HEK293T (cell line): ENCODE measurements around the gene LIMD2.

Source experiments
- CTCF ChIA-PET: fragments of 350-600 bp; formaldehyde crosslinking; extraction: SDS; loops from one replicate; lab custom pipeline; 2021; ENCODE audit warnings: antibody characterized with exemption, inconsistent platforms; lab: Yijun Ruan, JAX
- POLR2A ChIA-PET: fragments of 350-600 bp; formaldehyde crosslinking; extraction: SDS; loops from one replicate; lab custom pipeline; 2020; ENCODE audit warnings: antibody characterized with exemption, inconsistent platforms; lab: Yijun Ruan, JAX
- DNase-seq: peaks from one replicate; pipeline ENCODE4 v3.0.0; 2012; ENCODE audit warnings: mixed read lengths; ENCODE audit errors: extremely low spot score
- ARNT ChIP-seq: fragments of 450-650 bp; IDR thresholded peaks from 2 replicates; pipeline ENCODE4 v1.6.1; 2017; ENCODE audit warnings: mild to moderate bottlenecking
- BHLHE40 ChIP-seq: fragments of 450-650 bp; IDR thresholded peaks from 2 replicates; pipeline ENCODE4 v1.6.1; 2016; ENCODE audit warnings: mild to moderate bottlenecking, moderate library complexity, borderline replicate concordance
- CTBP1 ChIP-seq: fragments of 450-650 bp; IDR thresholded peaks from 2 replicates; pipeline ENCODE4 v1.6.1; 2016; ENCODE audit warnings: borderline replicate concordance
- ELF4 ChIP-seq: fragments of 450-650 bp; IDR thresholded peaks from 2 replicates; pipeline ENCODE4 v1.6.1; 2017; ENCODE audit warnings: antibody characterized with exemption
- FOXA1 ChIP-seq: fragments of 450-650 bp; IDR thresholded peaks from 2 replicates; pipeline ENCODE4 v1.6.1; 2016; ENCODE audit warnings: mild to moderate bottlenecking
- FOXK2 ChIP-seq: fragments of 450-650 bp; IDR thresholded peaks from 2 replicates; pipeline ENCODE4 v1.6.1; 2016; ENCODE audit warnings: mild to moderate bottlenecking
- FOXM1 ChIP-seq: fragments of 450-650 bp; IDR thresholded peaks from 2 replicates; pipeline ENCODE4 v1.6.1; 2017; ENCODE audit warnings: mild to moderate bottlenecking, borderline replicate concordance
- HDGF ChIP-seq: fragments of 450-650 bp; IDR thresholded peaks from 2 replicates; pipeline ENCODE4 v1.6.1; 2017; ENCODE audit warnings: antibody characterized with exemption, borderline replicate concordance
- L3MBTL2 ChIP-seq: fragments of 450-650 bp; conservative IDR thresholded peaks from 2 replicates; pipeline ENCODE4 v1.6.1; 2016; ENCODE audit warnings: mild to moderate bottlenecking
- LEF1 ChIP-seq: fragments of 450-650 bp; IDR thresholded peaks from 2 replicates; pipeline ENCODE4 v1.6.1; 2017; ENCODE audit warnings: mild to moderate bottlenecking, borderline replicate concordance
- NFRKB ChIP-seq: fragments of 450-650 bp; IDR thresholded peaks from 2 replicates; pipeline ENCODE4 v1.6.1; 2016; ENCODE audit warnings: mild to moderate bottlenecking, moderate library complexity
- SP1 ChIP-seq: fragments of 450-650 bp; IDR thresholded peaks from 2 replicates; pipeline ENCODE4 v1.6.1; 2017
- SUZ12 ChIP-seq: fragments of 450-650 bp; IDR thresholded peaks from 2 replicates; pipeline ENCODE4 v1.6.1; 2016; ENCODE audit warnings: mild to moderate bottlenecking
- TARDBP ChIP-seq: fragments of 450-650 bp; IDR thresholded peaks from 2 replicates; pipeline ENCODE4 v1.6.1; 2016
- ZNF384 ChIP-seq: fragments of 450-650 bp; IDR thresholded peaks from 2 replicates; pipeline ENCODE4 v1.6.1; 2016
- TF ChIP-seq, protein P1 (sequence below): fragments of 450-650 bp; IDR thresholded peaks from 2 replicates; pipeline ENCODE4 v1.6.1; 2016

The LIMD2 gene

DNA sequence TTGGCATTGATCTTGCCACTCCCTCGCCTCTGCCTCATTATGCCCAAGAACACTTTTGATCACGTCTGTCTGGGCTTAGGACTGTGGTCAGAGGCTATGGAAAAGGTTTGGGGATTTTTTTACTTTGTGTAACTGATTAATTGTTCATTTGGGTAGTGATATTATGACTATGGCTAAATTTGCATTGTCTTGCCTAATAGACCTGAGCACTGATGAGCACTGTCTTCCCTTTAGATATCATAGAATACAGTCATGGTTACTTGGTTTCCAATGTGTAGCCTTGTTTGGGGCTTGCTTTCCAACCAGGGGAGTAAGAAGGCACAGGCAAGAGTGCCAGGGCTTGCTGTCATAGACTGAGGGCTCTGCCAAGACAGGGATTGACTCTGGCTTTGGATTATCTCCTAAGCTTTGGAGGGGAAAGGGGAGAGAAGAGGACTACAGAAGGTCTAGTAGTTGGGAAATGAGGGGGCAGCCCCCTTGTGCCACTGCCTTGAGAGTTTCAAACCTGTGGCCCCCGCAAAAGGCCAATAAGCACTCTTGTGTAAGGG is 13.7 kb downstream of the LIMD2 start:
- TF ChIP-seq SP1, result no peak
- TF ChIP-seq FOXA1, result no peak
- TF ChIP-seq, protein P1, sequence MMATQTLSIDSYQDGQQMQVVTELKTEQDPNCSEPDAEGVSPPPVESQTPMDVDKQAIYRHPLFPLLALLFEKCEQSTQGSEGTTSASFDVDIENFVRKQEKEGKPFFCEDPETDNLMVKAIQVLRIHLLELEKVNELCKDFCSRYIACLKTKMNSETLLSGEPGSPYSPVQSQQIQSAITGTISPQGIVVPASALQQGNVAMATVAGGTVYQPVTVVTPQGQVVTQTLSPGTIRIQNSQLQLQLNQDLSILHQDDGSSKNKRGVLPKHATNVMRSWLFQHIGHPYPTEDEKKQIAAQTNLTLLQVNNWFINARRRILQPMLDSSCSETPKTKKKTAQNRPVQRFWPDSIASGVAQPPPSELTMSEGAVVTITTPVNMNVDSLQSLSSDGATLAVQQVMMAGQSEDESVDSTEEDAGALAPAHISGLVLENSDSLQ, result no peak
- TF ChIP-seq ARNT, result no peak
- no peak for TF ChIP-seq SUZ12
- TF ChIP-seq FOXM1, result no peak
- no peak for TF ChIP-seq ELF4
- TF ChIP-seq FOXK2, result no peak
- TF ChIP-seq BHLHE40, result no peak
- TF ChIP-seq NFRKB, result no peak
- no peak for TF ChIP-seq LEF1
- no peak for TF ChIP-seq L3MBTL2
- TF ChIP-seq ZNF384, result no peak
- TF ChIP-seq TARDBP, result no peak
- no peak for TF ChIP-seq CTBP1
- TF ChIP-seq HDGF, result no peak
- ChIA-PET CTCF (no interaction called here), POLR2A (no interaction called here)
- no peak for DNase-seq

DNA sequence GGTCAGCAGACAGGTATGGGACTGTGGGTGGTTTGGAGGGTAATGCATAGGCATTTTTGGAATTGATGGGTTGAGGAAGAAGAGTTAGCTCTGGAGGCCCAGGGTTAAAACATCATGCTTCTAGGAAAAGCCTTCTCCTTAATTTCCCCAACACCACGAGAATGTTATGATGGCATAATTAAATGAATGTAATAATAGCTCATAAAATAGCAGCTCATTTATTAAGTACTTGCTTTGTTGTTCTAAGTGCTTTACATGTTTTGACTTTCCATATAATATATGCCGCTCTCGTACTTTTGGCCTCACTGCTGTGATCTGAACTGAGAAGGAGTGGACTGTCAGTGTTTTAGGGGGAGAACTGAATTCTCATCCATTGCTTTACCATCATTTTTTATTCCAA is 14.3 kb downstream of the LIMD2 start:
- DNase-seq, result no peak
- CTCF ChIA-PET, result no interaction called here
- POLR2A ChIA-PET, result interaction anchor here (0.5 kb wide), 1 partner anchor 47 kb away, joined by 3 read pairs; no protein-coding TSS in a partner anchor
- TF ChIP-seq LEF1, result no peak
- TF ChIP-seq SP1, result no peak
- no peak for TF ChIP-seq SUZ12
- no peak for TF ChIP-seq HDGF
- TF ChIP-seq FOXA1, result no peak
- TF ChIP-seq, protein P1, result no peak
- no peak for TF ChIP-seq FOXM1
- no peak for TF ChIP-seq TARDBP
- TF ChIP-seq L3MBTL2, result no peak

DNA sequence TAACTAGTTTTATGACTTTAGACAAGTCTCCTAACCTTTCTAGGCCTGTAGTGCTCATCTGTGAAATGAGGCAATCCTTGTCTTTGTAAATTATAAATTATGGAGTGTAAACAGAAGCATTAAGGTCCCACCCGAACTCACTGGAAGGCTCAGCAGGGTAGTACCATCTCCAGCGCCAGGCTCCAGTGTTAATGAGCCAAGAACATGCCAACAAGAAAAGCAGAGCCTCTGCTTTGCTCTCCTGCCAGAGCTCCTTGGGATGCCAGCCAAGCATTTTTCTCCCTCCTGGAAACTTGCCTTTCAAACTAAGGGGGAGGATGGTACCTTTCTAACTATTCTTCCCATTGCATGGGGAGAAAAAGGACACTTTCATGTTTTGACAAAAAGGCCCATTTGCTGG is 14.9 kb downstream of the LIMD2 start:
- ChIA-PET POLR2A (interaction anchor here (0.5 kb wide), 1 partner anchor 48 kb away, joined by 3 read pairs; no protein-coding TSS in a partner anchor), CTCF (no interaction called here)
- TF ChIP-seq ZNF384 (no peak), ELF4 (no peak)
- DNase-seq, result no peak

DNA sequence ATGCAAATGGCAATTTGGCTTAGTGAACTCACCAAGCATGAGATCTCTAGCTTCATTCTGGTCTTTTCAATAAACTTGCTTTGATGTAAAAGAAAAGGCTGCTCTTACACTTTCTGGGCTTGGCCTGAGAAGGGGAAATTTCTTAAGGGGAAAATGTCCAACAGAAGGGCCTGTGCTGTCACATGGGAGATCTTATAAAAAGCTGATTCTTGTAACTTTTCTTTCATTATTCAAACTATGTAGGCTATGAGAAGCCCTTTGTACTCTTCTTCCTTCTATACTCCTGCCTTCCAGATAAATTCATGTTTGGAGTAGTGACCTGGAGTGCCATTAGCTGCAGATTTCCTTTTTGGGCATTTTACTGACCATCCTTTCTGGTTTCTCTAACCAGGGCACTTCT is 16.9 kb downstream of the LIMD2 start:
- CTCF ChIA-PET, result interaction anchor here (1.0 kb wide), 1 partner anchor 13 kb away, joined by 3 read pairs; no protein-coding TSS in a partner anchor
- no peak for DNase-seq
- POLR2A ChIA-PET, result interaction anchor here (1.2 kb wide), 1 partner anchor 133 kb away, joined by 3 read pairs; the partner anchor contains the start of gene DCAF7
- TF ChIP-seq SP1, result no peak
- TF ChIP-seq BHLHE40, result no peak
- TF ChIP-seq TARDBP, result no peak
- no peak for TF ChIP-seq CTBP1

DNA sequence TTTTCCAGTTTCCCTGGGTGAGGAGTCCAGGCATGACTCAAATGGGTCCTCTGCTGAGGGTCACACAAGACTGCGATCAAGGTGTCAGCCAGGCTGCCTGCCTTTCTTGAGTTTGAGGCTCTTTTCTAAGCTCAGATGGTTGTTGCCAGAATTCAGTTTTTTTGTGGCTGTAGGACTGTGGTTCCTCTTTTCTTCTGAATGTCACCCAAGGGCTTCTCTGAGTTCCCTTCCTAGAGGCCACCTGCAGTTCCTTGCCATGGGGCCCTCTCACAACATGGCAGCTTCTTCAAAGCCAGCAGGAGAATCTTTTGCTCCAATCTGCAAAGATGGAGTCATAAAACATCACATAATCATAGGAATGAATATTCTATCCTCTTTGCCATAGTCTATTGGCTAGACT is 17.5 kb downstream of the LIMD2 start:
- CTCF ChIA-PET, result interaction anchor here (1.0 kb wide), 1 partner anchor 14 kb away, joined by 3 read pairs; no protein-coding TSS in a partner anchor
- no peak for DNase-seq
- POLR2A ChIA-PET, result interaction anchor here (1.2 to 1.8 kb wide), 2 partner anchors 91 to 132 kb away, joined by 3 to 5 read pairs; partner anchors contain the start of genes CCDC47, DCAF7 and DDX42
- no peak for TF ChIP-seq ZNF384
- no peak for TF ChIP-seq HDGF
- TF ChIP-seq NFRKB, result no peak
- TF ChIP-seq L3MBTL2, result no peak
- no peak for TF ChIP-seq FOXM1
- TF ChIP-seq FOXA1, result no peak
- TF ChIP-seq, protein P1, result no peak
- no peak for TF ChIP-seq CTBP1
- TF ChIP-seq TARDBP, result no peak
- no peak for TF ChIP-seq FOXK2
- no peak for TF ChIP-seq LEF1
- TF ChIP-seq BHLHE40, result no peak
- TF ChIP-seq SUZ12, result no peak
- no peak for TF ChIP-seq SP1
- TF ChIP-seq ELF4, result no peak
- no peak for TF ChIP-seq ARNT

DNA sequence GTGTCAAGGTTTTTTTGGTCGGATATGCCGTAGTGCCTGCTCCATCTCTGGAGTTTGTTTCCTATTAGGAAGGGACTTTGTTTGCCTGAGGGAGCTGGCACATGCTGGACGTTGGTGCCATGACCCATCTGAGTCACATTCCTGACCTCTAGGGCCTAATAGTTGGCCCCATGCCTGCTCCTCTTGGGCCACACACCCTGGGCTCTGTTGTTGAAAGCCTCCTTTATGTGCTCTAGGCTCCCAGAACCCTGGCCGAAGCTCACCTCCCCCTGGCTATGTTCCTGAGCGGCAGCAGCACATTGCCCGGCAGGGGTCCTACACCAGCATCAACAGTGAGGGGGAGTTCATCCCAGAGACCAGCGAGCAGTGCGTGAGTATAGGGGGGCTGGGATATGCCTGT is 18.4 kb downstream of the LIMD2 start:
- TF ChIP-seq ZNF384, result no peak
- no peak for TF ChIP-seq NFRKB
- TF ChIP-seq HDGF, result no peak
- no peak for TF ChIP-seq LEF1
- no peak for TF ChIP-seq FOXA1
- TF ChIP-seq FOXM1, result no peak
- TF ChIP-seq SP1, result no peak
- no peak for TF ChIP-seq L3MBTL2
- CTCF ChIA-PET, result interaction anchor here (0.7 kb wide), 1 partner anchor 17 kb away, joined by 4 read pairs; no protein-coding TSS in a partner anchor
- no peak for DNase-seq
- POLR2A ChIA-PET, result interaction anchor here (1.1 to 1.8 kb wide), 2 partner anchors 60 to 92 kb away, joined by 4 to 5 read pairs; partner anchors contain the start of genes CCDC47, DDX42 and STRADA
